ENCODE data around the gene ITGA3. TPM values are rescaled to one million over a fixed set of nuclear protein-coding genes. Genes with fewer than 3 reads are reported as not detected.

ITGA3 gene
- total and polyA plus RNA-seq, 4 donors, result 48.1 to 159 (median 131) TPM

DNA sequence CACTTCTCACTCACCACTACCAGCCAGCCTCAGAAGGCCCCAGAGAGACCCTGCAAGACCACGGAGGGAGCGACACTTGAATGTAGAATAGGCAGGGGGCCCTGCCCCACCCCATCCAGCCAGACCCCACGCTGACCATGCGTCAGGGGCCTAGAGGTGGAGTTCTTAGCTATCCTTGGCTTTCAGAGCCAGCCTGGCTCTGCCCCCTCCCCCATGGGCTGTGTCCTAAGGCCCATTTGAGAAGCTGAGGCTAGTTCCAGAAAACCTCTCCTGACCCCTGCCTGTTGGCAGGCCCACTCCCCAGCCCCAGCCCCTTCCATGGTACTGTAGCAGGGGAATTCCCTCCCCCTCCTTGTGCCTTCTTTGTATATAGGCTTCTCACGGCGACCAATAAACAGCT lies 34.2 kb downstream of the ITGA3 start:
- intact Hi-C loops (cut with DNase I), result loop anchor here in 1 of 2 donors (5.0 kb wide), 1 partner anchor 207 kb away; no protein-coding TSS in a partner anchor
- no peaks in the 10 kb centered on the region for H3K4me1 ChIP-seq (ENCODE audit: control insufficient read depth in 1 of 2, insufficient read depth in 2 of 2, low read length in 2 of 2)
- peak in 1 of 2 donors; percentile 43 for DNase-seq
- H3K4me3 ChIP-seq (ENCODE audit: low read length in 2 of 2), result no peak overlapping the region
- H3K9me3 ChIP-seq (ENCODE audit: control insufficient read depth, low read length), result no peaks in the 10 kb centered on the region
- peaks cover 0 to 7% of the 10 kb centered on the region in 2 donors for H3K36me3 ChIP-seq (ENCODE audit: control insufficient read depth in 1 of 2, insufficient read depth in 2 of 2, low read length in 1 of 2)
- H3K27ac ChIP-seq (ENCODE audit: low read depth in 1 of 2, low read length in 2 of 2), result no peak overlapping the region
- ATAC-seq (ENCODE audit: low FRiP score), result no peak
- WGBS, 2 donors, result 69 to 71% methylated on average over 6 of the region's 6 CpGs
- H3K27me3 ChIP-seq (ENCODE audit: control insufficient read depth in 1 of 2, insufficient read depth in 2 of 2, low read length in 1 of 2), result no peaks in the 10 kb centered on the region

DNA sequence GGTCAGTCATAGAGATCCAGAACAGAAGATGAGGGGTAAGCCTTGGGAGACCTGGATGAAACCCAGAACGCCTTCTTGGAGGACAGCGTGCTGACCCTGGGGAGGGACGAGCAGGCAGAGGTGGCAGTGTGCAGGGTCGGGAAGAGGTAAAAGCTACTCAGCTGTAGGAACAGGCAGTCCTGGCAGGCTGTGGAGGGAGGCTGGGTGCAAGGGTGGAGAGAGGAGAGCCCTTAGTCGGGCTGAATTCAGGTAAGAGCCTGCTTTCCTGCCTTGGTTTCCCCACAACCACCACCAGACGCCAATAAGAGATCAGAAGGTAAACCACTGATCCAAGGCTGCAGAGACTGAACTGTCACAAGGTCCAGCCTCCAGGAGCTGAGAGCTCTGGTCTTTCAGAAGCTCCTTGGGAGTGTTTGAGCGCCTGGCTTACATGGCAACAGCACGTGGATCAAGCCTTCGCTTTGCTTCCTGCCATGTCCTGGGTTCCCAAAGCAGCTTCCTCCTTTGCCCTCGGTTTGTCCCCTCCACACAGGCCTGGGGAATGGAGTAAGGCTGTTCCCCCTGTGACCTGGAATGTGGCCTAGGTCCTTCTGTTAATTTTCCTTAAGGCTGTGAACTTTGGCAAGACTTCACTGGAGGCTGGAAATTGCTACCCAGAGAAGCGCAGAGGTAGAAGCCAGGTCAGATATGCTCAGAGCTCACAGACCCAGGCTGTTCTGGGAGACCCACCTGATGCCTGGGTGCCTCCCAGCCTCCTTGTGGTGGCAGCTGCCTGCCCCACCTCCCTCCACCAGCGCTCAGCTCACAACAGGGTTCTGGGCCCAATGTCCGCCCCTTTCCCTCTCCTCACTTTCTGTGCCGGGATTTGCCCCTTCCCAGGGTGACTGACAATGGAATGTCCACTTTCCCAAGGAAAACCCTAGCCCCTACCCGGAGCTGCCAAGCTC lies 35.3 kb downstream of the ITGA3 start:
- WGBS, 2 donors, result 68 to 71% methylated on average over 15 of the region's 15 CpGs
- Histone ChIP-seq H3K4me3 (ENCODE audit: low read length in 2 of 2) (no peak overlapping the region), H3K4me1 (ENCODE audit: control insufficient read depth in 1 of 2, insufficient read depth in 2 of 2, low read length in 2 of 2) (no peaks in the 10 kb centered on the region), H3K36me3 (ENCODE audit: control insufficient read depth in 1 of 2, insufficient read depth in 2 of 2, low read length in 1 of 2) (peaks cover 0 to 7% of the 10 kb centered on the region in 2 donors), H3K9me3 (ENCODE audit: control insufficient read depth, low read length) (no peaks in the 10 kb centered on the region), H3K27ac (ENCODE audit: low read depth in 1 of 2, low read length in 2 of 2) (no peak overlapping the region), H3K27me3 (ENCODE audit: control insufficient read depth in 1 of 2, insufficient read depth in 2 of 2, low read length in 1 of 2) (no peaks in the 10 kb centered on the region)
- intact Hi-C loops (cut with DNase I), result loop anchor here in 1 of 2 donors (5.0 kb wide), 1 partner anchor 206 kb away; no protein-coding TSS in a partner anchor
- DNase-seq (peak in 1 of 2 donors; percentile 35), ATAC-seq (ENCODE audit: low FRiP score) (no peak)

DNA sequence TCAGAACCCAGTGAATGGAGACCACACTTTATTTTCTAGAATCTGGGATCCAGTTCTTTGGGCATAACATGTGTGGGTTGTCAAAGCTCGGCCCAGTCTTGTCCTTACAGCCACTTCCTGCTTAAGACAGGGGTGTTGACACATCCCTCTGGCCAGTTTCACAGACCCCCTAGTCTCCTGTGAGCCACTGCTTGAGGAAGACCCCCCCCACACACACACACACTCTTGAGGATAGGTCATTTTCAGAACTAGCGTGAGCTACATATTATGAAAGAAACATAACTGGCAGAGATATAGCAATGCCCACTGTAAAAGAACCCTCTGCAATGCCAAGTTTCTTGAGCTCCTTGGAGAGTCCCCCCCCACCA lies 36.0 kb downstream of the ITGA3 start:
- Histone ChIP-seq H3K36me3 (ENCODE audit: control insufficient read depth in 1 of 2, insufficient read depth in 2 of 2, low read length in 1 of 2) (peaks cover 0 to 7% of the 10 kb centered on the region in 2 donors), H3K27ac (ENCODE audit: low read depth in 1 of 2, low read length in 2 of 2) (no peak overlapping the region), H3K4me3 (ENCODE audit: low read length in 2 of 2) (no peak overlapping the region), H3K9me3 (ENCODE audit: control insufficient read depth, low read length) (no peaks in the 10 kb centered on the region), H3K27me3 (ENCODE audit: control insufficient read depth in 1 of 2, insufficient read depth in 2 of 2, low read length in 1 of 2) (no peaks in the 10 kb centered on the region), H3K4me1 (ENCODE audit: control insufficient read depth in 1 of 2, insufficient read depth in 2 of 2, low read length in 2 of 2) (no peaks in the 10 kb centered on the region)
- DNase-seq, result no peak
- WGBS, 2 donors, result 49 to 73% methylated on average over 2 of the region's 2 CpGs
- intact Hi-C loops (cut with DNase I), result loop anchor here in 1 of 2 donors (5.0 kb wide), 1 partner anchor 205 kb away; no protein-coding TSS in a partner anchor
- ATAC-seq (ENCODE audit: low FRiP score), result no peak

DNA sequence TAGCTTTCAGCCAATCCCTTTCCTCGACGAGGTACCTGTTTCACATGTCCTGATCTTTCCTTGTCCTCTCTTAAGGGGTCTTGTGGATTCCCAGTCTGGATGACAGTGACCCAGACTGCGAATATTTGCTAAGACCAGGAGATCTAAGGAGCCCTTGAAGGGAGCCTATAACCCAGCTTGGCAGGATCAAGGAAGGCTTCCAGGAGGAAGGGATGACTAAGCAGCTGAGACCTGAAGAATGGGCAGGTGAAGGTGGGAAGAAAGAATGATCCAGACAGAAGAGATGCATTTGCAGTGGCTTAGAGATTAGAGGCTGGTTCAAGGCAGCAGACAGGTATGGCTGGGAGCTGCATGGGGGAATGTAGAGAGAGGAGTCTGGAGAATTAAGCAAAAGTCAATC lies 37.3 kb downstream of the ITGA3 start:
- DNase-seq (no peak), ATAC-seq (ENCODE audit: low FRiP score) (no peak)
- Histone ChIP-seq H3K27ac (ENCODE audit: low read depth in 1 of 2, low read length in 2 of 2) (no peak overlapping the region), H3K36me3 (ENCODE audit: control insufficient read depth in 1 of 2, insufficient read depth in 2 of 2, low read length in 1 of 2) (peaks cover 0 to 7% of the 10 kb centered on the region in 2 donors), H3K27me3 (ENCODE audit: control insufficient read depth in 1 of 2, insufficient read depth in 2 of 2, low read length in 1 of 2) (no peaks in the 10 kb centered on the region), H3K4me3 (ENCODE audit: low read length in 2 of 2) (no peak overlapping the region), H3K9me3 (ENCODE audit: control insufficient read depth, low read length) (no peaks in the 10 kb centered on the region), H3K4me1 (ENCODE audit: control insufficient read depth in 1 of 2, insufficient read depth in 2 of 2, low read length in 2 of 2) (no peaks in the 10 kb centered on the region)
- intact Hi-C loops (cut with DNase I), result loop anchor here in 1 of 2 donors (5.0 kb wide), 1 partner anchor 204 kb away; no protein-coding TSS in a partner anchor
- 89 to 90% methylated on average over 3 of the region's 3 CpGs for WGBS, 2 donors

DNA sequence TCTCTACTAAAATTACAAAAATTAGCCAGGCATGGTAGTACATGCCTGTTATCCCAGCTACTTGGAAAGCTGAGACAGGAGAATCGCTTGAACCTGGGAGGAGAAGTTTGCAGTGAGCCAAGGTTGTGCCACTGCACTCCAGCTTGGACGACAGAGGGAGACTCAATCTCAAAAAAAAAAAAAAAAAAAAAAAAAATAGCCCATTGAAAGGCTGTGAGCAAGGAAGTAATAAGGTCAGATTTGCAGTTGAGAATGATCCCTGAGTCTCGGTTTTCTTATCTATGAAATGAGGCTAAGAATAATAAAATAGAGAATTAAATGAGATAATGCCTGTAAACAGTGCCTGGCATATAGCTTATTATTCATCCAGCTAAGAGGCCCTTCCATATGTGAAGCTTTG lies 37.9 kb downstream of the ITGA3 start:
- Histone ChIP-seq H3K9me3 (ENCODE audit: control insufficient read depth, low read length) (no peaks in the 10 kb centered on the region), H3K4me1 (ENCODE audit: control insufficient read depth in 1 of 2, insufficient read depth in 2 of 2, low read length in 2 of 2) (no peaks in the 10 kb centered on the region), H3K4me3 (ENCODE audit: low read length in 2 of 2) (no peak overlapping the region), H3K36me3 (ENCODE audit: control insufficient read depth in 1 of 2, insufficient read depth in 2 of 2, low read length in 1 of 2) (peaks cover 0 to 5% of the 10 kb centered on the region in 2 donors), H3K27me3 (ENCODE audit: control insufficient read depth in 1 of 2, insufficient read depth in 2 of 2, low read length in 1 of 2) (no peaks in the 10 kb centered on the region), H3K27ac (ENCODE audit: low read depth in 1 of 2, low read length in 2 of 2) (no peak overlapping the region)
- DNase-seq (no peak), ATAC-seq (ENCODE audit: low FRiP score) (no peak)
- 11% methylated on average over 3 of the region's 3 CpGs for WGBS, 2 donors
- intact Hi-C loops (cut with DNase I), result loop anchor here in 1 of 2 donors (5.0 kb wide), 1 partner anchor 203 kb away; no protein-coding TSS in a partner anchor

DNA sequence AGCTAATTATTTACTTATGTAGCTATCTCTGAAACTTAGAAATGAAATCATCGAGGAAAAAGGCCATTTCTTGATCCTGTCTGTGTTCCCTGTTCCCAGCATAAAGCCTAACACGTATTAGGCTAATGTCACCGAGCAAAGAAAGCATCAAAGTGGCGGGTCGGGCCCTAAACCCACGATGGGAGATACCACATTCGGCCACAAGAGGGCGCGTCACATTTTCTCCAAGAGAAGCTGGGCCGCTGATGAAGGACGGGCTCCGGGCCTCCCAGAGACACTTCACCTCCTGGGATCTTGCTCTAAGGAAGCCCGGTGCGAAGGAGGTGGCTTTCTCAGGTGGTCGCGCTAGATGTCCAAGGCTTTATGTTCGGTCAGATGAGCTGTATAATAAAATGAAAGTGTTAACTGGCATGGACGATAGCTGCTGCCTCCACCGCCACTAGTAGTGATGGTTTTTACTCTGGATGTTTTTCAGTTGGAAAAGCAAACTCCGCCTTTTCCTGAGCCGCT lies 38.4 kb downstream of the ITGA3 start:
- peak; percentile 93 to 98 for DNase-seq
- Histone ChIP-seq H3K9me3 (ENCODE audit: control insufficient read depth, low read length) (no peaks in the 10 kb centered on the region), H3K36me3 (ENCODE audit: control insufficient read depth in 1 of 2, insufficient read depth in 2 of 2, low read length in 1 of 2) (peaks cover 0 to 1% of the 10 kb centered on the region in 2 donors), H3K4me3 (ENCODE audit: low read length in 2 of 2) (peak overlapping the region; percentile 23), H3K27me3 (ENCODE audit: control insufficient read depth in 1 of 2, insufficient read depth in 2 of 2, low read length in 1 of 2) (no peaks in the 10 kb centered on the region), H3K4me1 (ENCODE audit: control insufficient read depth in 1 of 2, insufficient read depth in 2 of 2, low read length in 2 of 2) (no peaks in the 10 kb centered on the region), H3K27ac (ENCODE audit: low read depth in 1 of 2, low read length in 2 of 2) (peak overlapping the region in 1 of 2 donors; percentile 15)
- peak; percentile 92 for ATAC-seq (ENCODE audit: low FRiP score)
- intact Hi-C loops (cut with DNase I), result loop anchor here in 1 of 2 donors (5.0 kb wide), 1 partner anchor 203 kb away; no protein-coding TSS in a partner anchor
- WGBS, 2 donors, result 0 to 1% methylated on average over 21 of the region's 21 CpGs

DNA sequence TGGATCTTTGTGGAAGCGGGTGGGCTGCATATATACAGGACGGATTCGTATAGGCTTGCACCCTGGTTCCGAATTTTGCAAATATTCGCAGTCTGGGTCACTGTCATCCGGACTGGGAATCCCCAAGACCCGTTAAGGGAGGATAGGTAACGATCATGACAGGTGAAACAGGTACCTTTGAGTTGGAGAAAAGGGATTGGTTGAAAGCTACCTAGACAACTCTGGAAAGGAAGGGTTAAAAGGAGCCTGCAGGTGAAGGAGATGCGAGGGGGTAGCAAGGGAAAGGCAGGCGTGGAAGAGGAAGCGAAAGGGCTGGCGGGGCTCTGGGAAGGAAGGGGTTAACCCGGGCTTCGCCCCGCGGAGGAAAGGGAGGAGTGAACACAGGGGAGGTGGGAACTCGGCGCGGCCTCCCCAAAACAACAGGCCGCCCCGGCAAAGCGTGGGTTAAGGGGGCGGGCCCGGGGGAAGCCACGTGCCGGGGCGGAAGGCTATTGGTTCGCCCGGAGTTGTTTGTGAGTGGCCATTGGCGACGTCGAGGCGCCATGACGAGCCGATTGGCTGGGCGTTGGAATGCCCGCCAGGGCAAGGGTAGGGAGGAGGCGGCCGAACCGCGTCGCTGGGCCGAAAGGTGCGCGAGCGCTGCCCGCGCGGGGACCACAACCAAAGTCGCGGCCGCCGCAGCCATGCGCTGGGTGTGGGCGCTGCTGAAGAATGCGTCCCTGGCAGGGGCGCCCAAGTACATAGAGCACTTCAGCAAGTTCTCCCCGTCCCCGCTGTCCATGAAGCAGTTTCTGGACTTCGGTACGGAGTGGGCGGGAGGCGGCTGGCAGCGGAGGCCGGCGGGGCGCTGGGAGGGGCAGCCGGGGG lies 39.1 kb downstream of the ITGA3 start, which contains the start of gene PDK2:
TSS of gene PDK2 (plus strand) at position 599 of the 867 bp plus-strand sequence. CDS start at position 684, 85 bp downstream.
- Histone ChIP-seq H3K27ac (ENCODE audit: low read depth in 1 of 2, low read length in 2 of 2) (peak within 1 kb of the TSS in 1 of 2 donors; percentile 55), H3K4me1 (ENCODE audit: control insufficient read depth in 1 of 2, insufficient read depth in 2 of 2, low read length in 2 of 2) (no peaks in the 10 kb centered on the region)

DNA sequence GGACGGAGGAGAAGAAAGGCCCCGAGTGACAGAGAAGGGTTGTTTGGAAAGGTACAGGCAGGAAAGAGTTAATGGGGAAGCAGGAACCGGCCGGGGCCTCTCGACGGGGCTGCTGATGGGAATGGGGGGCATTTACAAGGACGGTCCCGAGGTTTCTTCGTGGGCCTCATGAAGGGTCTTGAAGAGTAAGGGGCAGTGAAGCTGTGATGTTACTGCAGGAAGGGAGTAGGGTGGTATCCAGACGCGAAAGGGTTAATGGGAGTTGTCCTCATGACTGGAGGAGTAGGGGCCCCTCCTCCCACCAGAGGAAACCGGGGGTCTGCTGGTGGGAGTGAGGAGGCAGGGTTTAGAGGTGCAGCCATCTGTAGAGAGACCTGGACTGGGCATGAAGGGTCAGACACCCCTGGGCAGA lies 39.7 kb downstream of the ITGA3 start:
- H3K4me3 ChIP-seq (ENCODE audit: low read length in 2 of 2), result peak overlapping the region; percentile 74 to 81
- no peaks in the 10 kb centered on the region for H3K27me3 ChIP-seq (ENCODE audit: control insufficient read depth in 1 of 2, insufficient read depth in 2 of 2, low read length in 1 of 2)
- DNase-seq (peak in 1 of 2 donors; percentile 47), ATAC-seq (ENCODE audit: low FRiP score) (no peak)
- intact Hi-C loops (cut with DNase I), result loop anchor here in 1 of 2 donors (1.0 to 5.0 kb wide), 2 partner anchors 52 to 195 kb away; no protein-coding TSS in a partner anchor
- peak overlapping the region in 1 of 2 donors; percentile 55 for H3K27ac ChIP-seq (ENCODE audit: low read depth in 1 of 2, low read length in 2 of 2)
- WGBS, 2 donors, result 1 to 2% methylated on average over 12 of the region's 12 CpGs
- H3K4me1 ChIP-seq (ENCODE audit: control insufficient read depth in 1 of 2, insufficient read depth in 2 of 2, low read length in 2 of 2), result no peaks in the 10 kb centered on the region
- H3K36me3 ChIP-seq (ENCODE audit: control insufficient read depth in 1 of 2, insufficient read depth in 2 of 2, low read length in 1 of 2), result no peaks in the 10 kb centered on the region
- no peaks in the 10 kb centered on the region for H3K9me3 ChIP-seq (ENCODE audit: control insufficient read depth, low read length)

More for the DNA sequence above, 39.1 kb downstream of the ITGA3 start, which contains the start of gene PDK2:
- 0 to 1% methylated on average over 68 of the region's 68 CpGs for WGBS, 2 donors
- ATAC-seq (ENCODE audit: low FRiP score) (peak; percentile 97), DNase-seq (peak; percentile 98)
- H3K27me3 ChIP-seq (ENCODE audit: control insufficient read depth in 1 of 2, insufficient read depth in 2 of 2, low read length in 1 of 2), result no peaks in the 10 kb centered on the region
- no peaks in the 10 kb centered on the region for H3K36me3 ChIP-seq (ENCODE audit: control insufficient read depth in 1 of 2, insufficient read depth in 2 of 2, low read length in 1 of 2)
- intact Hi-C loops (cut with DNase I), result loop anchor here (5.0 kb wide), 2 partner anchors 52 to 202 kb away; no protein-coding TSS in a partner anchor
- H3K4me3 ChIP-seq (ENCODE audit: low read length in 2 of 2), result peak within 1 kb of the TSS; percentile 74 to 81
- H3K9me3 ChIP-seq (ENCODE audit: control insufficient read depth, low read length), result no peaks in the 10 kb centered on the region

Data from aorta (tissue), 5 donors.